C1 segment of cervical spinal cord (tissue), 14 donors: ENCODE measurements around the gene MMP28.
A peak's percentile ranks its signal among the peaks of the same experiment; 100 is the strongest.

Experiments
- DNase-seq, 14 donors: peaks; one replicate each; lab custom pipeline; 2025; lab: John Stamatoyannopoulos, UW

The MMP28 gene

DNA sequence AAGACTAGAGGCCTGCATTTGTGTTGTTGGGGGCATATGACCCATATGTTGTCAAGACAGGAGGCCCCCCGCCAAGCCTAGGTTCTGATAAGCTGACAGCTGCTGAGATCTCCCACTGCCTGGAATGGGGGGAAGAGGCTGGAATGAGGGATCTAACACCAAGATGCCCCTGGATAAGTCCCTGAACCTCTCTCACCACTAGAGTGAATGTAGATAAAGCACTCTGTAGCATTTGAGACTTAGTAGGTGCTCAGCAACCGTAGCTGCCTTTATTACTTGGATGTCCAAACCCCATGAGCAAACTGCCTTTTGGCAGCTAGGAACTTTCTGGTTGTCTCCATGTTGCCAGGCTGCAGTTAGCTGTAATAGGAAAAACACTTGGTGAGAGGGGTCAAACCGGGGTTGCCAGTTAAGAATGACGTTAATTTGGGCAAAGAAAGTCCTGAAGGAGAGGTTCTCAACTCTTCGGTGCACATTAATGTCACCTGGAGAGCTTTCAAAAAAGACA is 68.4 kb downstream of the MMP28 start:
- DNase-seq, result no peak

DNA sequence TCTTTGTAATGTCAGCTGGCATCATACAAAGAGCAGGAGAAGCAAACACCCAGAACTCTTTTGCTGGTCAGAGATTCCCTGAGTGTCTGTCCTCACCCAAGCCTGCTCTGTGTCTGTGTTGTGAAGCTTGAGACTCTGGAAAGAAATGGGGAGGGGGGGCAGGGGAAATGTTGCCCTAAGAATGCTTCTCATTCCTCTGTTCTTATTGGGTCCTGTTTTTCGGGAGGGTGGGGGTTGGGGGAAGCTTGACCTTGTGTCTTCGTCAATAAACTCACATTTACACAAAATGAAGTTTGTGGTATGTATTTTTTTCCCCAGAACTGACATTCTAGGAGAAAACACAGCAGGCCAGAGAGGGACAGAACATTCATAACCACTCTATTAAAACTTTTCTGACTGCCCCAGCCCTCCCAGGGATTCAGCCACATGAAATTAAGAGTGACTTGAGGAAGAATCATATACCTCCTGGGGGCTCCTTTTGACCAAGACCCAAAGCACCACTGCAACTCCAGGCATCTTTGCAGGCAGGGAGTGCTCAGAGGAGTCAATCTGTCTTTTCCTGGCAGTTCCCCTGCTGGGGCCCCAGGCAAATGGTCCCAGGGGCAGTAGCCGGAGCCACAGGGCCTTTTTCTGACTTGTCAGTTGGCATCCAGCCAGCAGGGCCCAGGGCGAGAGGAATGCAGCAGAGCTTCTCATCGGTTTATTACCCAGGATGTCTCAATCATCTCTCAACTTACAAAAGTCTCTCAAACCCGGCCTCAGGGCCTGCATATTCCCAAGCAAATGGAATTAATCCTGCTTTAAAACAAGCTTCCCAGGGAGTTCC is 69.1 kb downstream of the MMP28 start:
- DNase-seq, result peak in 1 of 14 donors; percentile 10

DNA sequence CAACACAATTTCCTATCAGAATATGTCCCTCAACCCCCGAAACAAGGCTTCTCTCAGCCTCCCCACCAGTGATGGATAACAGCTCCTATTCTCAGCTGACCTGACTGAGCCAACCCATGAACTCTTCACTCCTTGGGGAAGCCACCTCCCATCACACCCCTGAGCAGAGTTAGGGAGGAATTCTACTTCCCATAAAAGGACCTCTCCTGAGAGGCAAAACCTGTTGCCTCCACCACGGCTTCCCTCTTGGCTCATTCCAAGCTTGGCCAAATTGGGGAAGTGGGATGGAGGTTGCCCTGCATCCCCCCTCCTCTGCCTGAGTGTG is 69.7 kb downstream of the MMP28 start:
- no peak for DNase-seq

- no peak for DNase-seq
Measured at GRCh38 chr17:35725058-35725457, 70.4 kb downstream of the MMP28 start.

DNA sequence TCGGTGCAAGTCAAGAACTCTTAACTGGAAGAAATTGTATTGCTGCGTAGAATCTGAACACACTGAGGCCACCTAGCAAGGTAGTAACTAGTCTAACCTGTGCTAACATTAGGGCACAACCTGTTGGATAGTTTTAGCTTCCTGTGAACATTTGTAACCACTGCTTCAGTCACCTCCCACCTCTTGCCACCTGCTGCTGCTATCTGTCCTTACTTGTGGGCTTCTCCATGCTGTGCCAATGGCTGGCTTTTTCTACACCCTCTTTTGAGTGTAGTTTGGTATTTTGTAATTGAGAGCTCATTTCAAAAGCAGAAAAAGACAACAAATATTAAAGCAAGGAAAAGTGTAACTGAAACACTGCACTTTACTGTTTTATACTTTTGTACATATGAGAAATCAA is 71.7 kb downstream of the MMP28 start:
- DNase-seq, result no peak

DNA sequence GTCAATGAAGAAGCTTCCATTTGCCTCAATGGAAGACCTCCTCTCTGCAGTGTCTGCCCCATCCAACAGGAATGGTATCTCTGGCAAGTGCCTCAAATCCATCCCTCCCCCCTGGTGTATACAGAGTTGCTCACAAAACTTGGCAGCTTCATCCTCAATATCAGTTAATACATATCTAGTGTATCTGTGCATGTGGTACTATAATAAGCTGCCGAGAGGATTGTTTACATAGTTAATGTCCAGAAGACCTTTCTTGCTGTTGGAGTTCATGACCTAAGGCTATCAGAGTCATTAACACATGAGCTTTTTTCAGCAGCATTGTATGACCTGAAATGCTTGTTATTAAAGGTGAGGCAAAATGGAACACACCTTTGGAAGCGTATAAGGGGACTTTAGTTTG is 78.0 kb downstream of the MMP28 start:
- no peak for DNase-seq

- DNase-seq, result peak in 1 of 14 donors; percentile 27
Measured at GRCh38 chr17:35716897-35717465, 78.5 kb downstream of the MMP28 start.

GRCh38 chr17:35716173-35716572 is 79.3 kb downstream of the MMP28 start:
- no peak for DNase-seq
